HG02610 (cell line): ENCODE data around the gene TRIM40.
A peak's percentile ranks its signal among the peaks of the same experiment; 100 is the strongest.
"Not testable (repeated sequence)": the region's sequence is repeated elsewhere in the genome, so short reads cannot be mapped to it uniquely, and the experiment has no call there.

ENCODE experiments used
- ATAC-seq: cut with Tn5 transposase; IDR thresholded peaks from one replicate; pipeline ENCODE4 v1.9.1; 2021; ENCODE audit warnings: mild to moderate bottlenecking, moderate library complexity; ENCODE audit not compliant: unreplicated experiment

Gene TRIM40

GRCh38 chr6:30113003-30113759 lies 22.8 kb upstream of the TRIM40 start, which contains the start of gene TRIM31:
Gene TRIM31, minus strand, starts transcription at chr6:30113090. Its CDS starts 285 bp downstream, at chr6:30112805.
- no peak for ATAC-seq

GRCh38 chr6:30113841-30114240 lies 22.1 kb upstream of the TRIM40 start:
- ATAC-seq = no peak

- no peak for ATAC-seq
Measured at GRCh38 chr6:30116724-30117123, 19.2 kb upstream of the TRIM40 start.

DNA sequence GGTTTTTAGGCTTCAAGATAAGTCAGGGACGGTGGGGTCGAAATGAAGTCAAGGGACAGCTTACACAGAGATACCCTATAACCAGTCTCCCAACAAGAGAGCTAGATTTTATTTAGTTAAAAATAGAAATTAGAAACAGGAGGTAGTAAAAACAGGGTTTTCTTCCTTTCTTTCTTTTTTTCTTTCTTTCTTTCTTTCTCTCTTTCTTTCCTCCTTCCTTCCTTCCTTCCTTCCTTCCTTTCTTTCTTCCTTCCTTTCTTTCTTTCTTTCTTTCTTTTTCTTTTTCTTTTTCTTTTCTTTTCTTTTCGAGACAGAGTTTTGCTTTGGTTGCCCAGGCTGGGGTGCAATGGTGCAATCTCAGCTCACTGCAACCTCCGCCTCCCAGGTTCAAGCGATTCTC lies 17.2 kb upstream of the TRIM40 start:
- not testable (repeated sequence) for ATAC-seq

DNA sequence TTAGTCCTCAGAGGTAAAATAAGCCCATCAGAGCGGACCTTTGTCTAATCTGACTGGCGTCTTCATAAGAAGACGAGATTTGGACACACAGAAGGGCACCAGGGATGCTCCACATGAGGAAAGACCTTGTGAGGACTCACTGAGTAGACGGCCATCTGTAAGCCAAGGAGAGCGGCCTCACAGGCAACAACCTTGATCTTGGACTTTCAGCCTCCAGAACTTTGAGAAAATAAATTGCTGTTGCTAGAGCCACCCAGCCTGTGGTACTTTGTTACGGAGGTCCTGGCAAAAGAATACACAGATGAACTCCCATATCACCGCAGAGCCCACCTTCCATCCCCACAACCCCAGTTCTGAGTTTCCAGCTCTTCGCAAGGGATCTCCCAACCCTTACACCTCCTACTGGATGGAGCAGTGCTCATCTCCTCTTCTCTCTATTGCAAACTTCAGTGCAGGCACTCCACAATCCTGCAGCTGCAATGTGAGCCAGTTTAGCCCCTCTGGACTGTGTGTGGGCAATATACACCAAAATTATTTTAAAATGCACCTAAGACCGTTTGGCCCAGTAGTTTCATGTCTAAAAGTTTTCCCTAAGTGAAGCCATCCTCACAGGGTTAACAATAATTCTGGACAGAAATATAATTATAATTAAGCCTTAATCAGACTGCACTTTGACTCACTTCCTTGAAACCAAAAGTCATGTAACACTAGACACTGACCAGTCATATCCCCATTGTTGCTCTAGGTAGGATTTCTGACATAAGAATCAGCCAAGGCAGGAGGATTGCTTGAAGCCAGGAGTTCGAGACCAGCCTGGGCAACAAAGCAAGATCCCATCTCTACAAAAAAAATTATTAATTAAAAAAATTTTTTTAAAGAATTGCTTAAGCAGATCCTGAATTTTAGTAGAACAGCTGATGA lies 14.2 kb upstream of the TRIM40 start:
- no peak for ATAC-seq

DNA sequence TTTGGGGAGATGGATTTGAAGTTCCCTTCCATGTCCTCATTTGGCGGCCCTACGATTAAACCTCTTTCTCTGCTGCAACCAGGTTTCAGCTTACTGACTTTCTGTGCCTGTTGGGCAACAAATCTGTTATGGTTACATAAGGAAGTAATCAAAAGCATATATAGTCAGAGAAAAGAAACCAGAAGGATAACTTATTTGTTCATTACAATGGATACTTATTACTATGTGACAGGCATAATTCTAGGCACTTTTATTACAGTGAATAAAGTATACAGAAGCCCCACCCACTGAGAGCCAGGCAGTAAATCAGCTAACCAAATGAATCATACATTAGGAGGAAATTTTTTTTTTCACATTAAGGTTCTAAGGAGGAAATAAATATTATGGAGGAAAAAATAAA lies 13.4 kb upstream of the TRIM40 start:
- no peak for ATAC-seq

GRCh38 chr6:30127238-30128093 lies 8.5 kb upstream of the TRIM40 start:
- no peak for ATAC-seq

- no peak for ATAC-seq
Measured at GRCh38 chr6:30129265-30130178, 6.4 kb upstream of the TRIM40 start.

DNA sequence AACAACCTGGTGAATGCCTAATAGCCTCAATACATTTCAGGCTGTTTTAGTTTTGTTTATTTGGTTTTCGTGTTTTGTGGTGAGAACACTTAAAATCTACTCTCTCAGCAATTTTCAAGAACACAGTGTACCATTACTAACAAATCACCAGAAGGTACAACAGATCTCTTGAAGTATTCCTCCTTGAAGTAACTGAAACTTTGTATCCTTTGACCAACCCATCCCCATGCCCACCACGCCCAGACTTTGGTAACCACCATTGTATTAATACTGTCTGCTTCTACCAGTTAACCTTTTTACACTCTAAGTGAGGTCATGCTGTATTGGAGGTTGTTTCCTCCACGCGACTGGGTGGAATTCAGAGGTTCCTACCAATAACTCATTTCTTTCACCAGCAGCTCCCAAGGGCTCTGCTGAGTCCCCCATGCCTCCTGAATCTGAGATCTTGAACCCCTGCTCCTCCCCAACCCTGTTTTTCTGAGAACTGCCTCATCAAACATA lies 5.7 kb upstream of the TRIM40 start:
- no peak for ATAC-seq

DNA sequence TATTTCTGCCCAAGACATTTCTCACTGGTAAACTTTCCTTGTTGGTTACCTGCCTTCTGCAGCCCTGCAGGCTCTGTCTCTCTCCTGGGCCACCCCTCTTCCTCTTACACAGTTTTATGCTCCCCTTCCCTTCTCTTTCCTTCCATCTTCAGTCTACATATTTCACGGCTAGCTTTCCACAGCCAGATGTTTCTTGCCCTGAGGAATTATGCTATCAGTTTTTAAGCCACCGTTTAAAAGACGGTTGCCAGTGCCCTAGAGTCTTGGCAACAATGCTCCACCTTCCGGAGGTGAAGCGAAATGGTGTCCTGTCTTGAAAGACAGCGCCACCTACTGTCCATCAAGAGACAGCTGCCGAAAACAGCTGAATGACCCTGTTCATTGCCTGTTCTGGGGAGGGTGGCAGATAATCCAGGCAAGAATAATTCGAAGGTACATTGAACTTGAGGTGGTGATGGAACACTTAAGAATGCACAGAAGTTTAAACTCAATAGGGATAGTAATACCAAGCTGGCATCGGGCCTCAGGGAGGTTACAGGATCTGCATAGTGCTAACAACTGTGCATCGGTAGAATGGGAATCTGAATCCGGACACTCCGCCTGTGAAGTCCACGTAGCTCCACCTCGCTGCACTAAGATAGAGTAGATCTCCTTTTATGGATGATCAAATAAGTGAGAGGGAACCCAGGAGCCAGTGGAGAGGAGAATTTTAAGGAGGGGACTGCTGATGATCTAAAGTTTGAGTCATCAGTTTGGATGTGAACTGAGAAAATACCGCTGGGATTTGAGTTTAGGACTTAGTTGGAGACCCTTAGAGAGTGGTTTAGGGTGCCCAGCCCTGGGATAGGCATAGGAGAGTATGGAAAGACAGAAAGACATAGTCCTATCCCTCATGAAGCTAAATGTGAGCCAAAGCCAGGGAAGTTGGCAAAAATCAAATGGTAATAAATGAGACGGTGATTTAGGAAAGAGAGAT lies 4.8 kb upstream of the TRIM40 start:
- peak; percentile 60 for ATAC-seq

DNA sequence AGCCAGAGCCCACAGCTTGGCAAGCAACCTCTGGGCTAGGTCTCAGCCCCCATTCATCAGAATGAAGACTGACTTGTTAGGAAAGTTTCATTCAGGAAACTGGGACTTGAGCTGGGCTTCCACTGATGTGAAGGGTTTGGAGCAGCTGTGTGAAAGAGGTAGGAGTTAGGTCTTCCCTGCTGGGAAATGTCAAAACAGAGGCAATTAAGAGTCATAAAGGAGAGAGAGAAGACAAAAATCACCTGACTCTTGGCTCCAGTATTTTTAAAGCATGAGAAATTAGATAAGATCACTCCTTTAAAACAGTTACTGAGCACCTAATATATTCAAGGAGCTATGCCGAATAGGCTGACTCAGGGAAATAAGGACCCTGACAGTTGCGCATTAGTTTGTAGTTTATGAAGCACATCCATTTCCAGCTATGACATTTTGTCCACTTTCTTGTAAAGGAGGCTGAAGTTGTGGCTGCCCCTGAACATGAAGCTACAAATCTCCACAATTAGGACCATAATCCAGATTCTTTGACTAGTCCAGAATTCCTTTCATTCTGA lies 3.9 kb upstream of the TRIM40 start:
- ATAC-seq = no peak

- no peak for ATAC-seq
Measured at GRCh38 chr6:30135147-30135546, 793 bp upstream of the TRIM40 start.

- ATAC-seq = no peak
Measured at GRCh38 chr6:30136570-30137286, 788 bp downstream of the TRIM40 start.

- ATAC-seq = not testable (repeated sequence)
Measured at GRCh38 chr6:30140240-30140639, 4.3 kb downstream of the TRIM40 start.

GRCh38 chr6:30142665-30143064 lies 6.7 kb downstream of the TRIM40 start:
- no peak for ATAC-seq

DNA sequence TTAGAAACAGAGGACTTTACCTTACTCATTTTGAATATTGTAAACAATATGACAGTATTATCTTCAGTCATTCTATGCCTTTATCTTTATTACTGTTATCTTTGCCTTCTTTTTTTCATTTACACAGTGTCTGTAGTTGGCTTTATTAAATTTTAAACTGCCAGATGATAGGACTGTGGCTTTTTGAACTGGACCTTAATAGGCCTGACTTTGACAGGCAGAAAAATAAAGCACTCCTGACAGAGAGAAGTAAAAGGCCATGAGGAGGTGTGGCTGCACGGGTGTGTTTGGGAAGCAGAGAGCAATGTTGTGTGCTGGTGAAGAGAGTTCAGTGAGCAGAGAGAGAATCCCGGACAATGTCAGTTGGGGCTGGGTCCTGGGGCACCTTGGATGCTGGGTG lies 7.8 kb downstream of the TRIM40 start:
- ATAC-seq = no peak

DNA sequence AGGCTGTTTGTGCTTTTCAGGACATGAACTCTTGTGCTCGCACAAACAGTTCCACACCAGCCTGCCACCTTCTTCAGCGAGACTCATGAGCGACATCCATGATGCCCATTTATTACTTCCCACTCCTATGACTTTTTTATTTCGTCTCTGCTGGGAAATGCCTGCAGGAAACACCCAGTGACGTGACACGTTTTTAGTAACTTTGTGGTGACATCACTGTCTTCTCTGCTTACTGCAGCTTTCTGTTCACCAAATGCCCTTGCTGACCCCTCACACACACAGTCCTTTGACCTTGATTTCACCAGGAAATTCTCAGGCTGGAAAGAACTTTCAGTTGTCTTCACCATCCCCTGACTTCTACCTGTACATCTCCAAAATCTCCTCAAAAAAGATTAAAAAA lies 8.9 kb downstream of the TRIM40 start:
- ATAC-seq = no peak

DNA sequence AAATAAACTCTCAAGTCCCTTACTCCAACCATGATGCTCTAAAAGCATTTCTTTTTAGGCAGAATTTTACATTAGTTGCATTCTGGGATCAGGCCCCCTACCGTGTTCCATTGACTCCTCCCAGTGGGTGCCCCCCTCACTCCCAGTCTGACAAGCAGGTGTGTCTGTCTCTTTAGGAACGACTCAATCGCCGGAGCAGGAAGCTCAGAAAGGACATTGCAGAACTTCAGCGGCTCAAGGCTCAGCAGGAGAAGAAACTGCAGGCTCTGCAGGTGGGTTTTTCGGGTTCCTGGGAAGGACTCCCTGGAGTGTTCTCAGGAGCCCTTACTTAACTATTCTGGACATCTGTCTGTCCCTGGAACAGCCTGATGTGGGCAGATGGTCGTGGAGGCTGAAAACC lies 9.9 kb downstream of the TRIM40 start:
- ATAC-seq = no peak
